ENCODE results near the gene TARDBP. TPM values are rescaled to one million over a fixed set of nuclear protein-coding genes. Genes with fewer than 3 reads are reported as not detected.

Gene TARDBP
- total and polyA plus RNA-seq, 2 experiments from 2014 or later, result 204 to 313 TPM

DNA sequence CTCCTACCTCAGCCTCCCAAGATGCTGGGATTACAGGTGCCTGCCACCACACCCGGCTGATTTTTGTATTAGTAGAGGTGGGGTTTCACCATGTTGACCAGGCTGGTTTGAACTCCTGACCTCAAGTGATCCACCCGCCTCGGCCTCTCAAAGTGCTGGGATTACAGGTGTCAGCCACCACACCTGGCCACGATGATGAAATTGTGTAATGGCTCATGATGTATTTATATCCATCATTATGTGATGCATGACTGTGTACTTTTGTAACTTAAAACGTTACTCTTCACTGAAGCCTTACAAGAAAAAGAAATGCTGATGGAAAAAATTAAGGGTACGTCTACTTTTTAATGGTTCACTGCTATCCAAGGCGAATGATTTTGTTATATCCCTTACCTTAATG, 7.5 kb downstream of the TARDBP start (continued):
- TF ChIP-seq ZNF462 (CRISPR knock-in tag; IDR thresholded peaks at IDR 0.05) (no peak), CREB1 (CRISPR knock-in tag; IDR thresholded peaks at IDR 0.05; ENCODE audit: low read depth) (no peak), EZH2phosphoT487 (IDR thresholded peaks at IDR 0.05; ENCODE audit: unreplicated experiment) (no peak), ZNF331 (CRISPR knock-in tag; IDR thresholded peaks at IDR 0.05; ENCODE audit: low read depth) (no peak), NANOG (IDR thresholded peaks at IDR 0.05; ENCODE audit: borderline replicate concordance) (no peak), JUNB (IDR thresholded peaks at IDR 0.05; ENCODE audit: unreplicated experiment) (no peak), EZH2 (IDR thresholded peaks at IDR 0.05; ENCODE audit: low read depth, unreplicated experiment) (no peak)
- TF ChIP-seq, protein P1, sequence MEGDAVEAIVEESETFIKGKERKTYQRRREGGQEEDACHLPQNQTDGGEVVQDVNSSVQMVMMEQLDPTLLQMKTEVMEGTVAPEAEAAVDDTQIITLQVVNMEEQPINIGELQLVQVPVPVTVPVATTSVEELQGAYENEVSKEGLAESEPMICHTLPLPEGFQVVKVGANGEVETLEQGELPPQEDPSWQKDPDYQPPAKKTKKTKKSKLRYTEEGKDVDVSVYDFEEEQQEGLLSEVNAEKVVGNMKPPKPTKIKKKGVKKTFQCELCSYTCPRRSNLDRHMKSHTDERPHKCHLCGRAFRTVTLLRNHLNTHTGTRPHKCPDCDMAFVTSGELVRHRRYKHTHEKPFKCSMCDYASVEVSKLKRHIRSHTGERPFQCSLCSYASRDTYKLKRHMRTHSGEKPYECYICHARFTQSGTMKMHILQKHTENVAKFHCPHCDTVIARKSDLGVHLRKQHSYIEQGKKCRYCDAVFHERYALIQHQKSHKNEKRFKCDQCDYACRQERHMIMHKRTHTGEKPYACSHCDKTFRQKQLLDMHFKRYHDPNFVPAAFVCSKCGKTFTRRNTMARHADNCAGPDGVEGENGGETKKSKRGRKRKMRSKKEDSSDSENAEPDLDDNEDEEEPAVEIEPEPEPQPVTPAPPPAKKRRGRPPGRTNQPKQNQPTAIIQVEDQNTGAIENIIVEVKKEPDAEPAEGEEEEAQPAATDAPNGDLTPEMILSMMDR (conservative IDR thresholded peaks at IDR 0.05; ENCODE audit: low read depth in 2 of 2), result no peak
- TF ChIP-seq, protein P2, sequence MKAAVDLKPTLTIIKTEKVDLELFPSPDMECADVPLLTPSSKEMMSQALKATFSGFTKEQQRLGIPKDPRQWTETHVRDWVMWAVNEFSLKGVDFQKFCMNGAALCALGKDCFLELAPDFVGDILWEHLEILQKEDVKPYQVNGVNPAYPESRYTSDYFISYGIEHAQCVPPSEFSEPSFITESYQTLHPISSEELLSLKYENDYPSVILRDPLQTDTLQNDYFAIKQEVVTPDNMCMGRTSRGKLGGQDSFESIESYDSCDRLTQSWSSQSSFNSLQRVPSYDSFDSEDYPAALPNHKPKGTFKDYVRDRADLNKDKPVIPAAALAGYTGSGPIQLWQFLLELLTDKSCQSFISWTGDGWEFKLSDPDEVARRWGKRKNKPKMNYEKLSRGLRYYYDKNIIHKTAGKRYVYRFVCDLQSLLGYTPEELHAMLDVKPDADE (IDR thresholded peaks at IDR 0.05), result no peak
